GM23248 (cell line): ENCODE data around the gene MYL4. TPM values are rescaled to one million over a fixed set of nuclear protein-coding genes. Genes with fewer than 3 reads are reported as not detected.
"Not testable (repeated sequence)": the region's sequence is repeated elsewhere in the genome, so short reads cannot be mapped to it uniquely, and the experiment has no call there.

Experiments
- DNase-seq: peaks from one replicate; pipeline ENCODE4 v3.0.0-alpha.2; 2015
- H2AFZ ChIP-seq: fragments of 200-600 bp; sonication (generic); 2 replicates; pipeline ENCODE4 v1.6.1; 2016; ENCODE audit warnings: antibody characterized with exemption
- H3F3A ChIP-seq: fragments of 200-600 bp; sonication (generic); 2 replicates; pipeline ENCODE4 v1.6.1; 2016; ENCODE audit warnings: mild to moderate bottlenecking, antibody characterized with exemption, mixed run types; ENCODE audit not compliant: insufficient read depth
- H3K27ac ChIP-seq: fragments of 200-600 bp; sonication (generic); 2 replicates; pipeline ENCODE4 v1.5.1; 2016; ENCODE audit warnings: mild to moderate bottlenecking
- H3K27me3 ChIP-seq: fragments of 200-600 bp; sonication (generic); replicated peaks from 2 replicates; pipeline ENCODE4 v1.6.1; 2016; ENCODE audit warnings: mild to moderate bottlenecking; ENCODE audit not compliant: insufficient read depth
- H3K36me3 ChIP-seq: fragments of 200-600 bp; sonication (generic); 2 replicates; pipeline ENCODE4 v1.6.1; 2016; ENCODE audit warnings: low read depth, mild to moderate bottlenecking
- H3K4me1 ChIP-seq: fragments of 200-600 bp; sonication (generic); 2 replicates; pipeline ENCODE4 v1.6.1; 2016; ENCODE audit warnings: mild to moderate bottlenecking; ENCODE audit not compliant: insufficient read depth
- H3K4me2 ChIP-seq: fragments of 200-600 bp; sonication (generic); one replicate; pipeline ENCODE4 v1.6.1; 2016; ENCODE audit warnings: mild to moderate bottlenecking; ENCODE audit not compliant: unreplicated experiment
- H3K4me3 ChIP-seq: fragments of 200-600 bp; sonication (generic); 2 replicates; pipeline ENCODE4 v1.5.1; 2016; ENCODE audit warnings: mild to moderate bottlenecking
- H3K79me2 ChIP-seq: fragments of 200-600 bp; sonication (generic); 2 replicates; pipeline ENCODE4 v1.6.1; 2016; ENCODE audit warnings: mild to moderate bottlenecking; ENCODE audit not compliant: insufficient read depth
- H3K9ac ChIP-seq: fragments of 200-600 bp; sonication (generic); 2 replicates; pipeline ENCODE4 v1.6.1; 2016; ENCODE audit warnings: mild to moderate bottlenecking
- H3K9me2 ChIP-seq: fragments of 200-600 bp; sonication (generic); 2 replicates; pipeline ENCODE4 v1.6.1; 2016; ENCODE audit warnings: mixed run types, mild to moderate bottlenecking, moderate library complexity; ENCODE audit not compliant: insufficient read depth
- H3K9me3 ChIP-seq: fragments of 200-600 bp; sonication (generic); one replicate; pipeline ENCODE4 v1.6.1; 2017; ENCODE audit warnings: low read depth
- H4K20me1 ChIP-seq: fragments of 200-600 bp; sonication (generic); 2 replicates; pipeline ENCODE4 v1.6.0; 2016; ENCODE audit not compliant: insufficient read depth
- EZH2 ChIP-seq: fragments of 200-600 bp; sonication (generic); IDR thresholded peaks from 2 replicates; pipeline ENCODE4 v1.6.1; 2018; ENCODE audit warnings: antibody characterized with exemption, mild to moderate bottlenecking; ENCODE audit not compliant: insufficient read depth, poor library complexity, severe bottlenecking
- EZH2phosphoT487 ChIP-seq: fragments of 200-600 bp; sonication (generic); IDR thresholded peaks from 2 replicates; pipeline ENCODE4 v1.6.1; 2018; ENCODE audit warnings: antibody characterized with exemption, moderate library complexity, mild to moderate bottlenecking, low read depth; ENCODE audit not compliant: insufficient read depth
- WGBS, 2 experiments: methylation state at CpG; one replicate each; pipeline ENCODE4 v1.1.6; 2015 to 2017; ENCODE audit warnings: low lambda C conversion rate in 2 of 2, low coverage in 1 of 2; ENCODE audit errors: missing lambda C conversion rate in 2 of 2; 5-methylcytosine and 5-hydroxymethylcytosine counted together
- in situ Hi-C: fragments of 300-500 bp; cut with MboI; formaldehyde crosslinking; loops from 2 replicates; pipeline ENCODE4 v1.15.0; 2020
- polyA plus RNA-seq: library from polyadenylated mRNA; unstranded; fragments of >200 nt; fragmentation: Nextera tagmentation; extraction: Ambion mirVana; gene quantifications from 2 replicates; pipeline ENCODE4 v1.2.1, GENCODE V29; 2016
- total RNA-seq: library from RNA; depleted of rRNA; stranded (reverse); fragments of >200 nt; shearing (Covaris generic); gene quantifications from 2 replicates; pipeline ENCODE4 v1.2.3, GENCODE V29; 2014

The MYL4 gene
- total and polyA plus RNA-seq, 2 experiments from 2014 or later: not detected

DNA sequence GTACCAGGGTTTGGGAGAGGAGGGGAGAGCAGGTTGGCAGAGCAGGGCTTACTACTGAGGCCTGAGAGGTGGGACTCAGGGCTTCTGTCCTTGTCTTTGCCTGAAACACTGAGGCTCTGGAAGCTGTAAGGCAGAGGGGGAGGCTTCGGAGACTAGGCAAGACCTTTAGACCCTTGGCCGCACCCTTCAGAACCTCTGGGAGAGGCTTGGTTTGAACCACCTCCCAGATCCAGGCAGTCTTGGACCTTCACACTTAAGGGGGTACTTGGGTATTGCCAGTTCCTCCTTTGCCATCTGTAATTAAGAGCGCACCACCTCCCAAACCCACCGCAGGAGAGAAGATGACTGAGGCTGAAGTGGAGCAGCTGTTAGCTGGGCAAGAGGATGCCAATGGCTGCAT, 12.9 kb downstream of the MYL4 start:
- Histone ChIP-seq H3K36me3 (no peaks in the 10 kb centered on the region), H3F3A (peaks cover 12% of the 10 kb centered on the region), H3K9me2 (no peaks in the 10 kb centered on the region), H3K4me1 (peaks cover 18% of the 10 kb centered on the region), H3K27me3 (no peaks in the 10 kb centered on the region), H3K4me2 (no peak overlapping the region), H3K4me3 (no peak overlapping the region), H3K27ac (no peak overlapping the region), H3K9ac (no peak overlapping the region), H4K20me1 (no peaks in the 10 kb centered on the region), H3K9me3 (no peaks in the 10 kb centered on the region), H3K79me2 (no peaks in the 10 kb centered on the region), H2AFZ (no peak overlapping the region)
- TF ChIP-seq EZH2 (no peak), EZH2phosphoT487 (no peak)
- in situ Hi-C loops: no loop called here
- DNase-seq: no peak
- 96% methylated on average over 4 of the region's 4 CpGs for WGBS, 2 experiments

DNA sequence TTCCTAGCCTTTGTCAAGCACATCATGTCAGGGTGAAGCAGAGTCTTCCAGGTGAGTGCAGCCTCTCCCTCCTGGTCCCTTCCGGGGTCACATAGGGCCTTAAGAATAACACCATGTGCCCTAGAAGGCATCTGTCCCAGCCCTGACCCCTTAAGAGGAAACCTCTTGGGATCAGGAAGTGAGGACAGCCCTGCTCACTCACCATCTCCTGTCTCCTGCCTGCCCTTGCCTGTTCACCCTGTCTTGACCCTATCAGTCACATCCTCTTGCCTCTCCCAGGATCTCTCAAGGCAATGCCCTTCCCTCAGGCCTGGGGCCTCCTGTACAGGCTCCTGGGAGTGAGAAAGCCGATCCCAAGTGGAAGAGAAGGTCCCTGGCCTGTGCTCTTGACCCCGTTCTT, 13.9 kb downstream of the MYL4 start:
- Histone ChIP-seq H3K9me2 (no peaks in the 10 kb centered on the region), H3K9me3 (no peaks in the 10 kb centered on the region), H3K36me3 (no peaks in the 10 kb centered on the region), H4K20me1 (no peaks in the 10 kb centered on the region), H2AFZ (no peak overlapping the region), H3K27me3 (no peaks in the 10 kb centered on the region), H3K4me3 (no peak overlapping the region), H3K27ac (no peak overlapping the region), H3K79me2 (no peaks in the 10 kb centered on the region), H3K9ac (no peak overlapping the region), H3K4me1 (peaks cover 18% of the 10 kb centered on the region), H3K4me2 (no peak overlapping the region), H3F3A (peaks cover 12% of the 10 kb centered on the region)
- in situ Hi-C loops: no loop called here
- TF ChIP-seq EZH2phosphoT487: no peak
- TF ChIP-seq EZH2: no peak
- DNase-seq: peak; percentile 27
- WGBS, 2 experiments: 96 to 100% methylated on average over 3 of the region's 3 CpGs

DNA sequence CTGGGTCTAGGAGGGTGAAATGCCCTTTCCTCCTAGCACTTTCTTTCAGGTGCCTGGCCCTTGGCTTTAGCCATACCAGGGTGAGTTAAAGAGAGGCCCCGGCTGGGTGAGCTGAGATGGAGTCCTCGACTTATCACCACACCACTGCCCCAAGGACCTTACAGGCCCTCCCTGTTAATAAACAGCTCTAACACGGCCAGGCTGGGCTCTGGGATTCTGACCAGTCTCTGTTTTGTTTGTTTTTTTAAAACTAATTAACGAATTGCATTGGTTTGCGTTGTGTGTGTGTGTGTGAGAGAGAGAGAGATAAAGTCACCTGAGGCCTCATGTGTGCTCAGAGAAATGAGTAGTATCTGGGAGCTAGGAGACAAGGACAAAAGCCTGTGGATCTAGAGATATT, 14.3 kb downstream of the MYL4 start:
- H3K36me3 ChIP-seq: no peaks in the 10 kb centered on the region

DNA sequence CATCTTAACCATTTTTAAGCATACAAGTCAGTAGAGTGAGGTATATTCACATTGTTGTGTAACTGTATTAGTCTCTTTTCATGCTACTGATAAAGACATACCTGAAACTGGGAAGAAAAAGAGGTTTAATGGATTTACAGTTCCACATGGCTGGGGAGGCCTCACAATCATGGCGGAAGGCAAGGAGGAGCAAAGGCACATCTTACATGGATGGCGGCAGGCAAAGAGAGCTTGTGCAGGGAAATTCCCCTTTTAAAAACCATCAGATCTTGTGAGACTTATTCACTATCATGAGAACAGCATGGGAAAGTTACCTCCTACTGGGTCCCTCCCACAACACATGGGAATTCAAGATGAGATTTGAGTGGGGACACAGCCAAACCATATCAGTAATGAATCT, 14.9 kb downstream of the MYL4 start:
- H3K27ac ChIP-seq, H3K27me3 ChIP-seq, H3K36me3 ChIP-seq, H4K20me1 ChIP-seq, DNase-seq, in situ Hi-C loops, H3K4me2 ChIP-seq, H3K9me2 ChIP-seq, H3K9ac ChIP-seq, H3K79me2 ChIP-seq, H2AFZ ChIP-seq, H3K4me3 ChIP-seq, H3K9me3 ChIP-seq: not testable (repeated sequence)
- peaks cover 12% of the 10 kb centered on the region for H3F3A ChIP-seq
- 98 to 100% methylated on average over 2 of the region's 2 CpGs for WGBS, 2 experiments
- H3K4me1 ChIP-seq: peaks cover 18% of the 10 kb centered on the region

More for the DNA sequence above, 14.3 kb downstream of the MYL4 start:
- Histone ChIP-seq H3K27ac (no peak overlapping the region), H3K4me1 (peaks cover 18% of the 10 kb centered on the region), H3K4me2 (no peak overlapping the region), H3K79me2 (no peaks in the 10 kb centered on the region), H3K27me3 (no peaks in the 10 kb centered on the region), H3K9ac (no peak overlapping the region), H4K20me1 (no peaks in the 10 kb centered on the region), H2AFZ (no peak overlapping the region), H3K9me3 (no peaks in the 10 kb centered on the region), H3F3A (peaks cover 12% of the 10 kb centered on the region), H3K4me3 (no peak overlapping the region), H3K9me2 (no peaks in the 10 kb centered on the region)
- no peak for DNase-seq
- TF ChIP-seq EZH2 (no peak), EZH2phosphoT487 (no peak)
- in situ Hi-C loops: no loop called here
- 96% methylated on average over 5 of the region's 5 CpGs for WGBS, 2 experiments

DNA sequence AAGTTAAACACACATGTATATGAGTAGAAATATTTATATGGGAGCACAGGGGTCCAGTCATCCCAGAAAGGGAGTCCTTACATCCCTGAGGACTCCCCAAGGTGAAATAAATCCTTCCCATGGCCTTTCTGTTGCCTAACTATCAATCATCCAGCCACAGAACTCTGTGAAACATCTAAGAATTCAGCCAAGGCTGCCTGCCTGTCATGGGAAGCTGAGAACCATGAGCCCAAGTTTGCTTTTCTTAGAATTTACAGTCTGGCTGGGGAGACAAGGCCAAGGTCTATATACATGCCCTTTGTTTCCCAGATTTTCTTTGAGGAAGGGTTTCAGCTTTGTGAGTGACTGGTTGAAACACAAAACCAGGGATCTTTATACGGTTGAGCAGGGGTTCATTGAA, 15.8 kb downstream of the MYL4 start:
- Histone ChIP-seq H3K79me2 (no peaks in the 10 kb centered on the region), H3F3A (peaks cover 14% of the 10 kb centered on the region), H3K27me3 (no peaks in the 10 kb centered on the region), H3K9me2 (no peaks in the 10 kb centered on the region), H3K4me3 (no peak overlapping the region), H3K9ac (peak overlapping the region; percentile 37; the same call in 1 of the 2 replicates), H3K4me1 (peaks cover 19% of the 10 kb centered on the region), H3K36me3 (no peaks in the 10 kb centered on the region), H3K4me2 (peak overlapping the region; percentile 67), H2AFZ (peak overlapping the region; percentile 71), H4K20me1 (no peaks in the 10 kb centered on the region), H3K9me3 (no peaks in the 10 kb centered on the region), H3K27ac (peak overlapping the region; percentile 48)
- 0% methylated on average over 1 of the region's 1 CpG for WGBS, 2 experiments
- in situ Hi-C loops: no loop called here
- TF ChIP-seq EZH2: no peak
- no peak for TF ChIP-seq EZH2phosphoT487
- peak; percentile 18 for DNase-seq
